Peyer's patch (tissue), 4 donors: ENCODE results near the gene IL1RAPL1. TPM values are rescaled to one million over a fixed set of nuclear protein-coding genes. Genes with fewer than 3 reads are reported as not detected.

Source experiments
- DNase-seq, 3 donors: peaks; one replicate each; pipeline ENCODE4 v3.0.0-alpha.2; 2017 to 2019
- H3K27ac ChIP-seq, 4 donors: fragments of 200-600 bp; sonication (generic); one replicate each; pipeline ENCODE4 v1.5.1; 2016 to 2019
- H3K27me3 ChIP-seq, 2 donors: fragments of 200-600 bp; sonication (generic); one replicate each; pipeline ENCODE4 v1.5.1; 2019
- H3K36me3 ChIP-seq, 3 donors: fragments of 200-600 bp; sonication (generic); one replicate each; pipeline ENCODE4 v1.5.1; 2016 to 2019
- H3K4me1 ChIP-seq, 4 donors: fragments of 200-600 bp; sonication (generic); one replicate each; pipeline ENCODE4 v1.5.1; 2016 to 2019
- H3K4me3 ChIP-seq, 4 donors: fragments of 200-600 bp; sonication (generic); 1 replicate in 3 of 4; 2 replicates in 1 of 4; pipeline ENCODE4 v1.5.1; 2016 to 2019; ENCODE audit warnings: mild to moderate bottlenecking in 1 of 4
- H3K9me3 ChIP-seq, 4 donors: fragments of 200-600 bp; sonication (generic); one replicate each; pipeline ENCODE4 v1.5.1; 2016 to 2019; ENCODE audit warnings: mild to moderate bottlenecking in 1 of 4
- POLR2A ChIP-seq, 2 donors: fragments of 450-650 bp; IDR thresholded peaks; one replicate each; pipeline ENCODE4 v1.5.1; 2017; ENCODE audit warnings: antibody characterized with exemption in 2 of 2, mild to moderate bottlenecking in 2 of 2, moderate library complexity in 2 of 2
- total RNA-seq, 4 donors: library from RNA; depleted of rRNA; stranded (reverse); fragments of >200 nt; gene quantifications; one replicate each; pipeline ENCODE4 v1.1.0, GENCODE V29; 2016
- TF ChIP-seq, protein P1 (sequence below), 6 experiments: fragments of 450-650 bp in 4 of 6; fragments of 200-600 bp in 2 of 6; sonication (generic) in 1 of 6; IDR thresholded peaks; one replicate each; pipeline ENCODE4 v1.5.1; 2017 to 2019; ENCODE audit warnings: antibody characterized with exemption in 6 of 6, mild to moderate bottlenecking in 3 of 6, moderate library complexity in 1 of 6

IL1RAPL1 gene
- total RNA-seq, 4 donors from 2014 or later, result not detected

DNA sequence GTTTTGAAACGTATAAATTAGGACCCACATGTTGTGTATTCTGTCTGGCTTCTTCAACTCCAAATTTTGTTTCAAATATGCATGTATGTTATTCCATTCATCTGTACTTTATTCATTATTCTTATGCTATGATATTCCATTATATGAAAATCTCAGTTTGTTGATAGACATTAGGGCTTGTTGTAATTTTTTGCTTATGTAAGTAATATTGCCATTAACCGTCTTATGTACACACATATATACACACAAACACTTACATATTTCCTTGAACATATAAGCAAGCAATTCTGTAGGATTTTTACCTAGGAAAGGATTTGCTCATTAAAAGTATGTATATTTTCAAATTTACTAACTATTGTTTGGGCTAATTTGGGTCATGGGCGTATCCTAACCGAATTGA, 820.1 kb downstream of the IL1RAPL1 start:
- H3K36me3 ChIP-seq, result no peaks in the 10 kb centered on the region
- no peaks in the 10 kb centered on the region for H3K27me3 ChIP-seq
- H3K27ac ChIP-seq, result no peak overlapping the region
- TF ChIP-seq, protein P1, sequence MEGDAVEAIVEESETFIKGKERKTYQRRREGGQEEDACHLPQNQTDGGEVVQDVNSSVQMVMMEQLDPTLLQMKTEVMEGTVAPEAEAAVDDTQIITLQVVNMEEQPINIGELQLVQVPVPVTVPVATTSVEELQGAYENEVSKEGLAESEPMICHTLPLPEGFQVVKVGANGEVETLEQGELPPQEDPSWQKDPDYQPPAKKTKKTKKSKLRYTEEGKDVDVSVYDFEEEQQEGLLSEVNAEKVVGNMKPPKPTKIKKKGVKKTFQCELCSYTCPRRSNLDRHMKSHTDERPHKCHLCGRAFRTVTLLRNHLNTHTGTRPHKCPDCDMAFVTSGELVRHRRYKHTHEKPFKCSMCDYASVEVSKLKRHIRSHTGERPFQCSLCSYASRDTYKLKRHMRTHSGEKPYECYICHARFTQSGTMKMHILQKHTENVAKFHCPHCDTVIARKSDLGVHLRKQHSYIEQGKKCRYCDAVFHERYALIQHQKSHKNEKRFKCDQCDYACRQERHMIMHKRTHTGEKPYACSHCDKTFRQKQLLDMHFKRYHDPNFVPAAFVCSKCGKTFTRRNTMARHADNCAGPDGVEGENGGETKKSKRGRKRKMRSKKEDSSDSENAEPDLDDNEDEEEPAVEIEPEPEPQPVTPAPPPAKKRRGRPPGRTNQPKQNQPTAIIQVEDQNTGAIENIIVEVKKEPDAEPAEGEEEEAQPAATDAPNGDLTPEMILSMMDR (IDR thresholded peaks at IDR 0.05), result no peak
- no peak for TF ChIP-seq POLR2A (IDR thresholded peaks at IDR 0.05)
- no peaks in the 10 kb centered on the region for H3K9me3 ChIP-seq
- H3K4me3 ChIP-seq, result no peak overlapping the region
- no peaks in the 10 kb centered on the region for H3K4me1 ChIP-seq
- no peak for DNase-seq

DNA sequence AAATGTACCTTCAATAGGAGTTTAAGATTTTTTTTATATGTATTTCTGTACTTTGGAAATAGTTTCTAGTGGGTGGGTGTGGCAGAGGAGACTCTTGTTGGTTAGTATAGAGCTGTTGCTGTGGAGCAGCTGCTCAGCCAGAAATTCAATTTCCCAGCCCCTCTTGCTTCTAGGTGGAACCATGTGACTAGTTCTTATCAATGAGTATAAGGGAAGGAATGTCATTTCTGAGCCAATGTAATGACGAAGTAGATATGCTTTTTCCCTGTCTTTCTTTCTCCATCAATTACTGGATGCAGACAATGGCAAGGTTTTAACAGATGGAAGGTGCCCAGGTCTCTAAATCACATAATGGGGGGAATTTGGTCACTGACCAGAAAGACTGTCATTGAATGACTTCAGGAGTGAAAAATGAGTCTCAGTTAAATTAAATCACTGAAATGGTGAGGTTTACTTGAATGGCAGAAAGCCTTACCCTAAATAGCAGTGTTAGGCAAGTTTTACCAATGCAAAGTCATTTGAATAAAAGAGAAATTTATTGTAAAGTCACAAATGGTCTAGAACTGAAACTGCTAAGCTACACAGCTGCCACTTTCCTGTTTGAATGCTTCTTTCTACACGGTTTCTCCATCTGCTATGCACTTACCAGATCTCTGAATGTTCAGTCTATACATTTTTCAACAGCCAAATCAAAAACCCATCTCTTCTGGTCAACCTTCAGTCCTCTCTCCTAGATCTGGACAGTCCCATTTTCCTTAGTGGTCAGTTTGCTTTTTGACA, 832.7 kb downstream of the IL1RAPL1 start:
- Histone ChIP-seq H3K27ac (no peak overlapping the region), H3K27me3 (no peaks in the 10 kb centered on the region), H3K4me3 (no peak overlapping the region), H3K36me3 (no peaks in the 10 kb centered on the region), H3K4me1 (no peaks in the 10 kb centered on the region), H3K9me3 (no peaks in the 10 kb centered on the region)
- DNase-seq, result no peak
- TF ChIP-seq, protein P1 (IDR thresholded peaks at IDR 0.05), result no peak
- TF ChIP-seq POLR2A (IDR thresholded peaks at IDR 0.05), result no peak

DNA sequence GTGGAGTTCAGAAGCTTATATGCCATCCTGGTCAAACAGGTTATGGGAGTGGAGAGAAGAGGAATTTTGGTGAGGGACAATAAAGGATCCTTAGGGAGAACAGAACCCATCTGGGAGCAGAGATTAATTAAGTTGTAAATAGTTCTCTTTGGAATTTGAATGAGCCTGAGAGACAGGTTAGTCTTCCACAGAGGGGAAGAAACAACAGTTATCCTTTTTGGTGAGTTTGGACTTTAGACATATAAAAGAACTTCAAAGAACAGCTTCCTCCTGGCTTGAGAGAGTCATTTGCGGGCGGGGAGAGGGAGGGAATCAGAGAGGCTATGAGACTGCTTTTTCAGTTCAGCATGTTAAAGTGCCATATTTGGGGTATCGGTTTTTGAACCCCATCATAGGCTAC, 834.8 kb downstream of the IL1RAPL1 start:
- no peaks in the 10 kb centered on the region for H3K4me1 ChIP-seq
- H3K4me3 ChIP-seq, result no peak overlapping the region
- TF ChIP-seq, protein P1 (IDR thresholded peaks at IDR 0.05), result no peak
- TF ChIP-seq POLR2A (IDR thresholded peaks at IDR 0.05), result no peak
- H3K9me3 ChIP-seq, result no peaks in the 10 kb centered on the region
- no peak for DNase-seq
- no peaks in the 10 kb centered on the region for H3K36me3 ChIP-seq
- H3K27ac ChIP-seq, result no peak overlapping the region
- no peaks in the 10 kb centered on the region for H3K27me3 ChIP-seq

DNA sequence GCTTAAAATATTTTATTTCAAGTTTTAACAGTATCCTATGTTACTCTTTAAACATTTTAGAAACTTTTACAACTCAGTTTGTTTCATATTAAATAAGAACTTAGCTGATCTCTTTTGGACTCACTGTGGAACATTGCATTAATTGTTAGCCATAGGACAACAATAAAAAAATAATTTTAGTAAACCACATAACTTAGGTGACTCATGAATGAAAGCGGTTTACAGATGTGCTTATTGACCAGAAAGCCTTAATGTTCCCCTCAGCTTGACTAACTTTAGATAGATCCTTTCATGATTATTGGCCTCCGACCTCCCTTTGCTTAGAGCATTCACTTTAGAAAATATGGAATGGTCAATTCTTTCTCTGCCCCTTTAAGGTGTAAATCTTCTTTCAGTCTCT, 844.6 kb downstream of the IL1RAPL1 start:
- Histone ChIP-seq H3K4me3 (no peak overlapping the region), H3K4me1 (no peaks in the 10 kb centered on the region), H3K27ac (no peak overlapping the region), H3K27me3 (no peaks in the 10 kb centered on the region), H3K9me3 (no peaks in the 10 kb centered on the region), H3K36me3 (no peaks in the 10 kb centered on the region)
- TF ChIP-seq, protein P1 (IDR thresholded peaks at IDR 0.05), result no peak
- TF ChIP-seq POLR2A (IDR thresholded peaks at IDR 0.05), result no peak
- DNase-seq, result no peak

DNA sequence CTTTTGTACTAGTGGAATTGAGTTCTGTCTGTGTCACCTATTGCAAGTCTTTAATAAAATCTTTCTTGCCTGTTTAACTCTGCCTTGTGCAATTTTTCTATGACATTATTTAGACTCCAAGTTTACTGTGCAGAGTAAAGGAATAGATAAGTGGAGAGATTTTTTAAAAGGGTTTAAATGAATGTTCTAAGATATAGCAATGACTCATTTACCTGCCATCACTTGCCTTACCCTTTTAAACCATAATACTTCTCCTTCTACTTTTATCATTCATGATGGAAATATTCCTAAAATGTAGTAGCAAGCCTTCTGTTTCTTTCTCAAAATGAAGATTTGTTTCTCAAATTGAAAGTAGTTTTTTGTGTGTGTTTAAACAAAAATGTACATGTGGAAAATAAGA, 845.3 kb downstream of the IL1RAPL1 start:
- Histone ChIP-seq H3K4me1 (no peaks in the 10 kb centered on the region), H3K36me3 (no peaks in the 10 kb centered on the region), H3K27ac (no peak overlapping the region), H3K9me3 (no peaks in the 10 kb centered on the region), H3K27me3 (no peaks in the 10 kb centered on the region), H3K4me3 (no peak overlapping the region)
- TF ChIP-seq, protein P1 (IDR thresholded peaks at IDR 0.05), result no peak
- no peak for TF ChIP-seq POLR2A (IDR thresholded peaks at IDR 0.05)
- no peak for DNase-seq
